T1000 (cell line): ENCODE data around the gene LRTM1.

Experiments
- DNase-seq: peaks from one replicate; lab custom pipeline; 2025; ENCODE audit warnings: mixed read lengths; lab: John Stamatoyannopoulos, UW

Gene LRTM1

GRCh38 chr3:54892168-54892567 lies 35.7 kb downstream of the LRTM1 start:
- DNase-seq = no peak

DNA sequence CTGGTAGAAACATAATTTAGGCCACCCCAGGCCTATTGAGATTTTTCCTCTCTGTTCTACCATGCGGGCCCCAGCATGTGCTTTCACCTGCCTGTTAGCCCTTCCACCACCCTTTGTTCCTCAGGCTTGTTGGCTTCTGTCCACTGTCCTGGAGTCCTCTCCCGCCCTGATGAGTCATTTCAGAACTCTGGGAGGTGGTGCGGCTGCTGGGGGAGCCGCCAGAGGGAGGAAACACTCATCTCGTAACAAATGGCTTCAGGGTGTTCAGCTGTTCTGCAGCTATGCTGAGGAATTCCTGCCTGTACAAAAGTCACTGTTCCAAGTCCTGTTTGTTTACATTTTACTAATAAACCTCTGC lies 36.3 kb downstream of the LRTM1 start:
- DNase-seq = peak; percentile 94

- no peak for DNase-seq
Measured at GRCh38 chr3:54889731-54890130, 38.1 kb downstream of the LRTM1 start.

DNA sequence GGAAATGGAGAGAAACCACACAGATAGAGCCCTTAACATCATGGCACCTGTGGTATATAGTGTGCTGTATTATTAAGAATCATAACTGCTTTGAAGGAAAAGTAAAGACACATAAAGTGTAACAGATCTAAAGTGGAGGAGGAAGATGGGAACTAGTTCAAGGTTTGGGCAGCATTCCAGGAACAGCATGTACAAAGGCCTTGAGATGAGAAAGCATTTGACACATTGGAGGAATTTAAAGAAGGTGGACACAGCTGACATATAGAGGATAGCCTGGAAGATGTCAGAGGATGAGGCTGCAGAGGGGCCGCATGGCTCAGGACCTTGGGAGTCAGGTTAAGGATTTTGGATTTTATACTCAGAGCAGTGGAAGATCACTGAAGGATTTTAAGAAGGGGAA lies 39.0 kb downstream of the LRTM1 start:
- DNase-seq = no peak

DNA sequence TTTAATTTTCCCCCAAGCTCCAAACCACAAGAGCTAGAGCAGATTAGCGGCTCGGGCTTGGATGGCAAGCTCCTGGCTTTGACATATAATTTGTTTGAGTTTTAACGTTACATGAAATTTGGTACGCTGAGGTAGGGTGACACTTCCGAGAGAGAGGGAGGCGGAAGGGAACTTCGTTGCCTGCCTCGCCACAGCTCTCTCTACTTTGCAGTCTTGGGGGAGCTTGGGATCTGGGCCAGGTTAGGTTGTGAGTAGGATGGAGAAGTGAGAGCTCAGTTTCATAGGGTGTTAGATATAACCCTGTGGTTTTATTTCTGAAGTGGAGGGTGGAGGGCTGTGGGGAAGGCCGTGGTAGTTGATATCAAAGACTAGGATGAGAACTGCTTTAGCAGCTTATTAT lies 39.7 kb downstream of the LRTM1 start:
- no peak for DNase-seq

GRCh38 chr3:54882129-54882833 lies 45.6 kb downstream of the LRTM1 start:
- peak; percentile 52 for DNase-seq

DNA sequence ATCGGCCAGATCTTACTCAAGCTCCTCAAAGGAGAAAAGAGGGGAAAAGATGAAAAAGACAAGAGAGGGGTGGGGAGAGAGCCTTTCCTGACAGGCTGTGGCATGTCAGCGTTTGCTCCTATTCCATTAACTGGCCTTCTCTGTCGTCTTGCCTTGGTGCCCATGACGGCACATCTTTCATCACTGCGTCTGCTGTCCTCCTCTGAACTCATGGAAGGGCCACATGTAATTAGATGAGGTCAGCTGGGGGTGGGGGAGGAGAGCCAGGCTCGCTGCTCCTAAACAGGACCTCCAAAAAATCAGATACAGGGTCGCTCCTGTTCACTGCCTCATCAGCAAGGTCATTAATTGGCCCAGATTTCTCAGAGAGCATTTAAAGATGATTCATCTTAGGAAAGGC lies 49.7 kb downstream of the LRTM1 start:
- no peak for DNase-seq

DNA sequence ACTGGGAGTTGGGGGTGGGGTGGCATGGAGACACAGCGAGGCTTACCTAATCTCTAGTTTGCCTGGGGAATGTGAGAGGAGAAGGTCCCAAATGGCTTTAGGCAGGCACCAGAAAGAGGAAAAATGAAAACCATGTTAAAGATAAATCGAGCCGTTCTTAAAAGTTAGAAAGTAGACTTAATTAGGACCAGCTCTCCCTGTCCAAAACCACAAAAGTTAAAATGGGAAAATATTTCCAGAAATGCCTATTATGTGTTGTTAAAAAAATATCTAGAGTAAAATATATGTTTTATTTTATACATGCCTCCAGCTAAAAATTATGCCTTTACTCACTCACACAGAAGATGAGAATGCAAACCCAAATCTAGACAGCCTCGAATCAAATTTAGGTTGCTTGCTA lies 50.1 kb downstream of the LRTM1 start:
- DNase-seq = no peak

- DNase-seq = no peak
Measured at GRCh38 chr3:54876694-54877093, 51.2 kb downstream of the LRTM1 start.

DNA sequence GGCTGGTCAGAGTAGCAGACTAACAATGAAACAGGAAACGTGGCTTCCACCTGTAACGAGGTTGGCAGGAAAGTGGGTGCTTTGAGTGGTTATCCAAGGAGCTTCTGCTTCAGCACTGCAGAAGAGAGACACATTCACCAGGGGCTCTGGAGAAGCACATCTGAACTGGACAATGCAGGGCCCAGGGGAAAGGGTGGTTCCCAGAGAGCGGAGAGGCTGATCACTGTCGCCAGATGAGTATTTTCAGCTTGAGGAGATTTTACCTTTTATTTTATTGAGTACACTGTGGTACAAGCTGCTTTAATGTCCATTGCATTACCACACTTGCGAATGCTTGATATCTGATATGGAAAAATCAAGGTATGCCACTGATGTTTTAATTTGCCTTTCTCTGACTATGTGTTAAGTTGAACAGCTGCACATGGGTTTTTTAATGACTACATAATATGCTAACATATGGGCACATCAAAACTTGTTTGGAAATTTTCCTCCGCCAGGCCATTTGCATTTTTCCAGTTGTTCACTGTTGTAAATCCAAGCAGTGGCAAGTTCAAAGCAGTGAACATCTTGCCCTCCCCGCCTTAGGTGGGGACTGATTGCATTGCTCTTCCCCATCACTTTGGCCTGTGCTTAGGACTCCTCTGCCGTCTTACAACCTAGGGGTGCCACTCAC lies 52.1 kb downstream of the LRTM1 start:
- DNase-seq = no peak

DNA sequence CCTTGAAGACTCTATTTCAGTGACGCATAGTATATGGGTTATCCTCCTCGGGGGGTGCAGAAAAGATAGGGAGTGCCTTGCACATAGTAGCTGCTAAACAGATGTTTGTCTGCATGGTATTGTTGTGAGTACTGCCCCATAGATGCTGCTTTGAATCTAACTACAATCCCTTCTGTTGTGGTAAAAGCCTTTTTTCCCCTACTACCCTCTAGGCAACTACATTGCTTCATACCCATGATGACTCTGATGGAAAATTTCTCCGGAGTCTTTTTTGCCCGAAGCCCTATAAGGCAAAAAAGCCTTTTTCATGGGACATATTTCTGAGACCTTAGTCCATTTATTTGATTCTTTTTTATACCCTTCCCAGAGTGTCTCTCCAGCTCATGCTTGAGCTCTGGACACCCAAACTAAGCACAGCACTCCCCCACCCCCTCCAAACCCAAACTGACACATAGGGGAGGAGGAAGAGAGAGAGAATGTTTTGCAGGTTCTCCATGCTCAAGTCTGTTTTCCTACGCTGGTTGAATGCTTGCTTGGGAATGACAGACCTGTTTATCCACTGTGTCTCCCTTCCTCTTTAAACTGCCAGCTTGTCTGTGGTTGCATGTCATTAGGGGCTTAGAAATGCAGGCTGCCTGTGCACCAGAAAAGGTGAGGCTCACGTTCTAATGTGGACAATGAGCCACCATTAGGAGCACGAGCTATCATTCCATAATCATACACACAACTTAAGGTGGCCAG lies 52.9 kb downstream of the LRTM1 start:
- DNase-seq = no peak

- no peak for DNase-seq
Measured at GRCh38 chr3:54873059-54874010, 54.5 kb downstream of the LRTM1 start.

DNA sequence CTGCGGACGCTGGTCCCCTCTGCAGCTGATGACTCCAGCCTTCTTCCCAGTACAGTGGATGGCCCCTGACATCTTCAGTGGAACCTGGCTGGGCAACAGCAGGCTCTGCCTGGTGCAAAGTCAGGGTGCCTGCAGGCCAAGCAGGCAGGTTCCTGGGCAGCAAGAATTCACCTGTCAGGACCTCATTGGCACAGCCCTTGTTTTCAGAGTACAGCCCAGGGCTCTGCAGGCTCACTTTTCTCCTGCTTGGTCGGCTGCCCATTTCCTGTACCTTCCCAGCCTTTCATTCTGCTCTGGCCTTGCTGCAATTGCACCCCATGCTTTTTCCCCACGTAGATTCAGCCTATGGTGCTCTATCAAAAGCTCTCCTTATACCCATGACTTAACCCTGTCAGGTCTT lies 56.0 kb downstream of the LRTM1 start:
- no peak for DNase-seq

GRCh38 chr3:54870423-54870822 lies 57.4 kb downstream of the LRTM1 start:
- DNase-seq = peak; percentile 68
